CD4-positive, alpha-beta T cell treated with Interleukin-10 for 1 hour (primary cell): ENCODE measurements around the gene ARF1.

ENCODE experiments used
- DNase-seq: peaks from one replicate; pipeline ENCODE4 v3.0.0-alpha.2; 2020

ARF1 gene

DNA sequence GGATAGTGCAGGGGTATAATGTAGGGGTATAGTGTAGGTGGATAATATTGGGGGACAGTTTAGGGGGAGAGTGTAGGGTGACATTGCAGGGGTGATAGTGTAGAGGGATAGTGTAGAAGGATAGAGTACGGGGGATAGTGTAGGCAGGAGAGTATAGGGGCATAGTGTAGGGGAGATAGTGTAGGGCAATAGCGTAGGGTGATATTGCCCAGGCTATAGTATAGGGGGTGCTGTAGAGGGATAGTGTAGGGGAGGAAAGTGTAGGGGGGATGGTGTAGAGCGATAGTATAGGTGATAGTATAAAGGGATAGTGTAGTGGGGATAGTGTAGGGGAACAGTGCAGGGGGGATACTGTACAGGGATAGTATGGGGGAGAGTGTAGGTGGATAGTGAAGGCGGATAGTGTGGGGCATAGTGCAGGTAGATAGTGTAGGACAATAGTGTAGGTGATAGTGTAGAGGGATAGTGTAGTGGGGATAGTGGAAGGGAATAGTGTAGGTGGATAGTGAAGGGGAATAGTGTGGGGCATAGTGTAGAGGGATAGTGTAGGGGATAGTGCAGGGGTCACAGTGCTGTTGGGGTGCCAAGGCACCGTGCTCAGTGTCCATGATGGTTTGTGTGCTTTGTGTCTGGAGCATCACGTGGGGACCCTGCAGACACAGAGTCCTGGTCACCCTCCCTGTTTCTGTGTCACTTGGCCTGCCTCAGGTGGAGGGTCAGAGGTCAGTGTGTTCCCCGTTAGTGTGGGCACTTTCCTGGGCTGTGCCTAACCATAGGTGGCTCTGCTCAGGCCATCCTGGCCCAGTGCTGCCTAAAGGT, 10.5 kb upstream of the ARF1 start:
- no peak for DNase-seq

DNA sequence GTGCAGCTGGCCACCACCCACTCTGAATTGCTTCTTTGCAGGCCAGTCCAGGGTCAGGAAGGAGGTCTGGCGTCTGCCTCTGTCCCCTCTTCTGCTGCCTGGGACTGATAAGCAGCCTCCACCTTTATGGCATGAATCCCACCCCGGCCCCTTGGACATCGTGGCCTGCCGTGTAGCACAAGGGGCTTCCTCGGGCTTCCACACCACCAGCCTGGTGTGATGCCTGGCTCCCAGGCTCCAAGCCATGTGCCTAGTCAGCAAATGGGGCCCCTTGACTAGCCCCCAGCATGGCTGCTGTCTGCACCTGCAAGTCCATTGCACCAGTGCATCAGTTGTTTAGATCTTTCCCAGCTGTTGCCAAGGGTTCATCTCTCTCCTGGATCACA, 9.9 kb upstream of the ARF1 start:
- no peak for DNase-seq

- no peak for DNase-seq
These were observed 9.2 kb upstream of the ARF1 start for GRCh38 chr1:228073061-228073856.

- DNase-seq, result no peak
These were observed 8.5 kb upstream of the ARF1 start for GRCh38 chr1:228073857-228074545.

- no peak for DNase-seq
These were observed 7.4 kb upstream of the ARF1 start for GRCh38 chr1:228074954-228075730.

- DNase-seq, result no peak
These were observed 6.7 kb upstream of the ARF1 start for GRCh38 chr1:228075801-228076271.

DNA sequence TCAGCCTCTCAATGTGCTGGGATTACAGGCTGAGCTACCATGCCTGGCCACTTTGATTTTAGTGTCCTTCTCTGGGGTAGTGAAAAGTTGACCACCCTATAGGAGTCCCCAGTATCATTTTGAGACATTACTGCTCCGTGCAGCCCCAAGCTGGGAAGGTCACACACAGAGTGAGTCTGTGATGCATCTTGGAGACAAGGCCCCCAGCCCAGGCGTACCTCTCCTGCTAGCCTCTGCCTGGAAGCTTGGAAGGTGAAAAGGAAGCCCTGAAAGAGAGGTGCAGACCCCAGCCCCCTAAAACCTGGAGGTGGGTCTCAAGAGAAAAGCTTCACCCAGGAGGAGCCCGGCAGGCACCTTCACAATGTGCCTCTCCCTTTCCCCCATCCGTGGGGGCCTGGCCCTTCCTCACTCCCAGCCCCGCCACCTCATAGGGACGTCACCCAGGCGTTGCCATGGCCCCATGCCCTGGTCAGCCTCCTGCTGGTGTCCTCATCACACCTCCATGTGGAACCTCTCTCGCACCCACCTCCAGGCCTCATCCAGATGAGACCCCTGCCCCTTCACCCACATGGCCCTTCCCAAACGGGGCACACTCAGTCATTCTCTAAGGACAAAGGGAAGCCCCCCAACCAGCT, 5.6 kb upstream of the ARF1 start:
- no peak for DNase-seq

GRCh38 chr1:228077565-228078330, 4.8 kb upstream of the ARF1 start:
- DNase-seq, result no peak

DNA sequence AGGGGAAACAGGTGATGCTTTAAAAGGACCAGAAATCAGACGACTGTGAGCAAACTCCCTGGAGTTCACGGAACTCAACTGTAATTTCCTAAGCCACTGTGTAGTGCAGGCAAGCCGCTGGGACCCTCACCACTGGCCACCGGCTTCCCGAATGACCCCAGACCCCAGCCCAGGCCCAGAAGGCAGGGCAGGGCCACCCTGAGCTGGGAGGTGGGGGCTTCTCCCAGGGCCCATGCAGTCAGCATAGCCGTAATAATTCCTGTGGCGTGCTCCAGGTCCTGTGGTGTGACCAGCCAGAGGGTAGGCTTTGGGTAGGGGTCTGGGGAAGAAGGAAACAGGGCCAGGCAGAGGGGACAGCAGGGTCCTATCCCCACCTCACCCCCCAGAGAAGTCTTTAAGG, 3.5 kb upstream of the ARF1 start:
- no peak for DNase-seq

GRCh38 chr1:228079601-228080263, 2.8 kb upstream of the ARF1 start:
- no peak for DNase-seq

- DNase-seq, result no peak
These were observed 1.4 kb upstream of the ARF1 start for GRCh38 chr1:228081144-228081543.

GRCh38 chr1:228081578-228082213, 812 bp upstream of the ARF1 start:
- no peak for DNase-seq

DNA sequence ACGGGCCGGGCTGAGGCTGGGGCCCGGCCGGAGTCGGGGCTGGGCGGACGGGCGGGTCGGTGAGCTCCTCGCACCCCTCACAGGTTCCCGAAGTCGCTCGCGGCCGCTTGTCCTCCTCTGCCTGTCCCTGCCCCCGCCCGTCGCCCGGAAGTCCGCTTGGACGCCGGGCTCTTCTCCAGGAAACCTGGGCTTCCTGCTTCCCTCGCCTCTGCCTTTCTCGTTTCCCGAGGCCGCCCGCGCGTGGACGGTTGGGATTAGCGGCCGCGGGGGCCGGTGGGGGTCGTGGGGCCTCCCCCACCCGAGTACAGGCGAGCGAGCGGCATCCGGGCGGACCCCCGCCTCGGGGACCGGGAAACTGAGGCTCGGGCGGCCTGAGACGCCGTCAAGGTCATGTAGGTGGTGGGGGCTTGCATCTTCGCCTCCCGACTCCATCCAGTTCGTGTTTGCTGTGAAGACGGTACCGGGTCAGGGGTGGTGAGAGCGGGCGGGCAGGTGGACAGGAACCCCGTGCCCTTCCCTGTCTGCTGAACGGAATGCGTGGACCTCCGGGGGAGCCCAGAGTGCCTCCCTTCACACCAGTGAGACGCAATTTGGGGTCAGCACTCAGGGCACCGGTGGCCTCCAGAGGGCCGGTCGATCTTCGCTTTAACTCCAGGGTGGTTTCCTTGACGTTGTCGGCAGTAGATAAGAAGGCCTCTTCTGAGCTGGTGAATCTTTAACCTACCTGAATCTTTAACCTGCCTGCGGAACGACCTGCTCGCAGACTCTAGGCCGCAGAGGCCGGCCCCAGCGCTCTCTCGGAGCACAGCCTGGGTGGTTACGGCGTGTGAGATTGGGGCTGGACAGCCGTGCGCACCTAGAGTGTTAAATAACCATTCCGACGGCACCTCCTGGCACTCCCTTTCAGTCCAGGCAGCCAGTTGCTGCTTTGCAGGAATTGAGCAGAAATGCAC, 686 bp downstream of the ARF1 start:
- DNase-seq, result no peak

GRCh38 chr1:228083871-228084278, 1.4 kb downstream of the ARF1 start:
- DNase-seq, result no peak

DNA sequence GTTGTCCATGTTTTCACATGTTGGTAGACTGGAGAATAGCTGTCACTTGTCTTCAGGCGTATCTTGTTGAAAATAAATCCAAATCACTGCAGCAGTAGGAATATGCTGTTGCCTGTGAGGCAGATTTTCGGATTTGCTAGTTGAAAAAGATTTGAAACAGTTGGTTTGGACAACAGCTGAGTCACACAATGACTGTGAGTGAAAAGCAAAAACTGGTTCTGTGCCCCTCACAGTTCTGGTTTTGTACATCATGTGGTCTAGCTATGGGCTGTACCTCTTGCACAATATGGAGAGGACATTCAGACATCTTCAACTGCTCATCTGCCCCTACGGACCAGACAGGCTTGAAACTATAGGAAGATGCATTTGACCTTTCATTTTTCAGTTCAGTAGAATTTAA, 1.8 kb downstream of the ARF1 start:
- DNase-seq, result no peak

DNA sequence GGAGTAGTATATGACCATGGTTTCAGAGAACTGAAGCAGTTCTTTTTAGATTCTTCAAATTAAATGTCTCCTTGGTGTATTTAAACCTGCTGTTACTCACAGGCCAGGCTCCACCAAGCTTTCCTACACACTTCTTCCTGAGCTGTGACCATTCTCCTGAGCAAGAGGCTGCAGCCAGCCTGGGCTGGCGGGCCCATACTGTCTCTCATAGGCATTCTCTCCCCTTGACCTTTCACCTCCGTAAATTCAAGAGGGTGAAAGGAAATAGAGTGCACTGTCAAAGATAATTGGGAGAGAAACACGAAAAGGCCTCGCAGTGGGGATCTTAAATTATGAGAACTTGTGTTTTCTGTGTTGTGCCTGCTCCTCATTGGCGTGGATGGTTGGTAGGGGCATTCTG, 2.3 kb downstream of the ARF1 start:
- DNase-seq, result no peak

- DNase-seq, result no peak
These were observed 2.9 kb downstream of the ARF1 start for GRCh38 chr1:228085287-228085951.

DNA sequence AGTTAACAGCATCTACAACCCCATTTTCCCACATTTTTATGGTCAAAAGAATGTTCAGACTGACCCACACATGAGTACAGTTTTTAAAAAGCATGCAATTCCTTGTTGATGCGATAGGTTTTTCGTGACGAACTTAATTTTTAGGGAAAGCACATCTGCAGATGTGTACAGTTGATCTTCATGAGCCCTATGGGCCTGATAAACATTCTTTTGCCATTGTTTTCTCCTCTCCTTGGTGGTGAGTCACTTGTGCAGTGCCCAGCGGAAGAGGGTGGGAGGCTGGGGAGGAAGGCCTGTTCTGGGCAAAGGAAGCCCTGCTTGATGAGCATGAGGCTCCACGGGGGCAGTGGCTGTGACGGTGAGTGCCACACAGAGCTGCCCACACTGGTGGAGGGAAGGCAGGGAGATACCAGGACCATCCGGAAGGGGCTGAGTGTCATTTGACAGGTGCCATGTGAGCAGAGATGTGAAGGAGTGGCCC, 5.3 kb downstream of the ARF1 start:
- DNase-seq, result no peak
